Sigmoid colon (tissue), 4 donors: ENCODE results near the gene PSG2.
"Not testable (repeated sequence)": the region's sequence is repeated elsewhere in the genome, so short reads cannot be mapped to it uniquely, and the experiment has no call there.

Experiments used
- EP300 ChIP-seq, 4 donors: sonication (generic); formaldehyde crosslinking; IDR thresholded peaks; one replicate each; pipeline ENCODE4 v1.6.1; 2017; ENCODE audit warnings: antibody characterized with exemption in 4 of 4
- TF ChIP-seq, protein P1 (sequence below), 4 experiments: fragments of 450-650 bp in 3 of 4; fragments of 200-600 bp in 1 of 4; IDR thresholded peaks; one replicate each; pipeline ENCODE4 v1.5.1; 2016 to 2019; ENCODE audit warnings: antibody characterized with exemption in 4 of 4, mild to moderate bottlenecking in 3 of 4, moderate library complexity in 2 of 4

DNA sequence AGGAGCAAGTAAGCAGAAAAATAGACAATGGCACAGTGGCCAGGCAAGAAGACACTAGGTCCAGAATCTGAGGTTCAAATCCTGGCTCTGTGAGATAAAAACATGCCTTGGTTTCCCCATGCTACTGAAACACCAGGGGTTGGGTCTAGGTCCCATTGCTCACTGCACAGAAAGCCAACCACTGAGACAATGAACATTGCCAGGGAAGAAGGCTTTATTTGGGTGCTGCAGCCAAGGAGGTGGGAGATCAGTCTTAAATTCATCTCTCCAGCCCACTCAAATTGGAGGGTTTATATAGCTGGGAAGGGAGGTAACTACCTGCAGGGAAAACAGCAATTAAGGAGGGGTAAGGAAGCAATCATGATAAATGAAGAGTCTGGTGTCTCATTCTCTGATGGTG lies 32.6 kb upstream of the PSG2 start:
- TF ChIP-seq, protein P1, sequence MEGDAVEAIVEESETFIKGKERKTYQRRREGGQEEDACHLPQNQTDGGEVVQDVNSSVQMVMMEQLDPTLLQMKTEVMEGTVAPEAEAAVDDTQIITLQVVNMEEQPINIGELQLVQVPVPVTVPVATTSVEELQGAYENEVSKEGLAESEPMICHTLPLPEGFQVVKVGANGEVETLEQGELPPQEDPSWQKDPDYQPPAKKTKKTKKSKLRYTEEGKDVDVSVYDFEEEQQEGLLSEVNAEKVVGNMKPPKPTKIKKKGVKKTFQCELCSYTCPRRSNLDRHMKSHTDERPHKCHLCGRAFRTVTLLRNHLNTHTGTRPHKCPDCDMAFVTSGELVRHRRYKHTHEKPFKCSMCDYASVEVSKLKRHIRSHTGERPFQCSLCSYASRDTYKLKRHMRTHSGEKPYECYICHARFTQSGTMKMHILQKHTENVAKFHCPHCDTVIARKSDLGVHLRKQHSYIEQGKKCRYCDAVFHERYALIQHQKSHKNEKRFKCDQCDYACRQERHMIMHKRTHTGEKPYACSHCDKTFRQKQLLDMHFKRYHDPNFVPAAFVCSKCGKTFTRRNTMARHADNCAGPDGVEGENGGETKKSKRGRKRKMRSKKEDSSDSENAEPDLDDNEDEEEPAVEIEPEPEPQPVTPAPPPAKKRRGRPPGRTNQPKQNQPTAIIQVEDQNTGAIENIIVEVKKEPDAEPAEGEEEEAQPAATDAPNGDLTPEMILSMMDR (IDR thresholded peaks at IDR 0.05), result not testable (repeated sequence)
- TF ChIP-seq EP300 (IDR thresholded peaks at IDR 0.05), result not testable (repeated sequence)
